Upper lobe of left lung (tissue), 6 donors: ENCODE results near the gene COG4. TPM values are rescaled to one million over a fixed set of nuclear protein-coding genes. Genes with fewer than 3 reads are reported as not detected.

Experiments
- ATAC-seq, 2 donors: fragments of 200-7000 bp; cut with Tn5 transposase; one replicate each; pipeline ENCODE4 v1.9.1; 2022; ENCODE audit warnings: mild to moderate bottlenecking in 2 of 2, moderate library complexity in 2 of 2; ENCODE audit not compliant: low FRiP score in 2 of 2
- DNase-seq, 2 donors: peaks; one replicate each; pipeline ENCODE4 v3.0.0-alpha.2; 2019 to 2020
- H3K27ac ChIP-seq, 4 donors: fragments of 200-600 bp; sonication (generic); one replicate each; pipeline ENCODE4 v1.5.1; 2016 to 2019
- H3K27me3 ChIP-seq, 4 donors: fragments of 200-600 bp; sonication (generic); one replicate each; pipeline ENCODE4 v1.5.1; 2017 to 2019
- H3K36me3 ChIP-seq, 4 donors: fragments of 200-600 bp; sonication (generic); one replicate each; pipeline ENCODE4 v1.5.1; 2016 to 2019
- H3K4me1 ChIP-seq, 4 donors: fragments of 200-600 bp; sonication (generic); one replicate each; pipeline ENCODE4 v1.5.1; 2018 to 2019
- H3K4me3 ChIP-seq, 4 donors: fragments of 200-600 bp; sonication (generic); one replicate each; pipeline ENCODE4 v1.5.1; 2017 to 2019; ENCODE audit warnings: mild to moderate bottlenecking in 2 of 4, moderate library complexity in 1 of 4
- H3K9me3 ChIP-seq, 4 donors: fragments of 200-600 bp; sonication (generic); one replicate each; pipeline ENCODE4 v1.5.1; 2018 to 2019
- CTCF ChIP-seq, 6 experiments: fragments of 450-650 bp in 4 of 6; fragments of 200-600 bp in 2 of 6; sonication (generic) in 2 of 6; IDR thresholded peaks; one replicate each; pipeline ENCODE4 v1.5.1; 2016 to 2019; ENCODE audit warnings: antibody characterized with exemption in 6 of 6
- EP300 ChIP-seq, 4 donors: sonication (generic); formaldehyde crosslinking; IDR thresholded peaks; one replicate each; pipeline ENCODE4 v1.5.1; 2017; ENCODE audit warnings: antibody characterized with exemption in 4 of 4, control low read depth in 2 of 4
- POLR2A ChIP-seq, 4 donors: fragments of 450-650 bp; IDR thresholded peaks; one replicate each; pipeline ENCODE4 v1.5.1; 2016 to 2017; ENCODE audit warnings: antibody characterized with exemption in 4 of 4, mild to moderate bottlenecking in 2 of 4
- POLR2AphosphoS5 ChIP-seq, 2 donors: sonication (generic); formaldehyde crosslinking; IDR thresholded peaks; one replicate each; pipeline ENCODE4 v1.5.1; 2017; ENCODE audit warnings: antibody characterized with exemption in 2 of 2
- WGBS, 2 donors: methylation state at CpG; one replicate each; pipeline ENCODE4 v1.1.5; 2017 to 2018; 5-methylcytosine and 5-hydroxymethylcytosine counted together
- total RNA-seq, 6 donors: library from RNA; depleted of rRNA in 4 of 6; stranded (reverse); fragments of >200 nt in 4 of 6; gene quantifications; one replicate each; pipeline versions ENCODE4 v1.1.0 to v1.2.1, GENCODE V29; 2016 to 2021
- donor health status: DM: no; HTN: no; CAD: no; lungs with moderate emphysema.
- donor health status: DM: no; HTN: yes; CAD: no; lungs with severe emphysema.

Gene COG4
- total RNA-seq, 6 donors from 2014 or later = 35.0 to 111 (median 59.6) TPM

- ATAC-seq = no peak
- Histone ChIP-seq H3K27me3 (no peaks in the 10 kb centered on the region), H3K4me1 (peaks cover 7 to 26% (median 16%) of the 10 kb centered on the region in 4 donors), H3K36me3 (peaks cover 12 to 84% (median 54%) of the 10 kb centered on the region in 4 donors), H3K9me3 (no peaks in the 10 kb centered on the region), H3K27ac (peak overlapping the region in 3 of 4 donors; percentile 30 to 46 (median 38)), H3K4me3 (no peak overlapping the region)
- no peak for DNase-seq
- WGBS, 2 donors = 75% methylated on average over 5 to 13 of the region's 13 CpGs
- TF ChIP-seq POLR2AphosphoS5 (IDR thresholded peaks at IDR 0.05) (no peak), POLR2A (IDR thresholded peaks at IDR 0.05) (no peak), CTCF (IDR thresholded peaks at IDR 0.05) (no peak), EP300 (IDR thresholded peaks at IDR 0.05) (no peak)
These were observed 46.9 kb downstream of the COG4 start for GRCh38 chr16:70476272-70477020.

- no peak overlapping the region for H3K27ac ChIP-seq
- no peak for ATAC-seq
- H3K9me3 ChIP-seq = no peaks in the 10 kb centered on the region
- peaks cover 7 to 78% (median 43%) of the 10 kb centered on the region in 4 donors for H3K36me3 ChIP-seq
- peak in 1 of 2 donors; percentile 70 for DNase-seq
- no peak overlapping the region for H3K4me3 ChIP-seq
- H3K4me1 ChIP-seq = peaks cover 7 to 25% (median 16%) of the 10 kb centered on the region in 4 donors
- no peaks in the 10 kb centered on the region for H3K27me3 ChIP-seq
- 81 to 95% methylated on average over 8 to 24 of the region's 24 CpGs for WGBS, 2 donors
- no peak for TF ChIP-seq EP300 (IDR thresholded peaks at IDR 0.05)
- TF ChIP-seq POLR2A (IDR thresholded peaks at IDR 0.05) = no peak
- TF ChIP-seq POLR2AphosphoS5 (IDR thresholded peaks at IDR 0.05) = no peak
- no peak for TF ChIP-seq CTCF (IDR thresholded peaks at IDR 0.05)
These were observed 48.1 kb downstream of the COG4 start for GRCh38 chr16:70475054-70475871.

GRCh38 chr16:70474320-70475053 is 48.9 kb downstream of the COG4 start:
- H3K4me3 ChIP-seq = no peak overlapping the region
- no peaks in the 10 kb centered on the region for H3K9me3 ChIP-seq
- DNase-seq (peak in 1 of 2 donors; percentile 75), ATAC-seq (no peak)
- TF ChIP-seq EP300 (IDR thresholded peaks at IDR 0.05) (no peak), POLR2A (IDR thresholded peaks at IDR 0.05) (no peak), POLR2AphosphoS5 (IDR thresholded peaks at IDR 0.05) (no peak), CTCF (IDR thresholded peaks at IDR 0.05) (no peak)
- peaks cover 7 to 71% (median 36%) of the 10 kb centered on the region in 4 donors for H3K36me3 ChIP-seq
- H3K4me1 ChIP-seq = peaks cover 5 to 18% (median 11%) of the 10 kb centered on the region in 4 donors
- 96 to 100% methylated on average over 1 to 19 of the region's 22 CpGs for WGBS, 2 donors
- H3K27me3 ChIP-seq = no peaks in the 10 kb centered on the region
- H3K27ac ChIP-seq = no peak overlapping the region

DNA sequence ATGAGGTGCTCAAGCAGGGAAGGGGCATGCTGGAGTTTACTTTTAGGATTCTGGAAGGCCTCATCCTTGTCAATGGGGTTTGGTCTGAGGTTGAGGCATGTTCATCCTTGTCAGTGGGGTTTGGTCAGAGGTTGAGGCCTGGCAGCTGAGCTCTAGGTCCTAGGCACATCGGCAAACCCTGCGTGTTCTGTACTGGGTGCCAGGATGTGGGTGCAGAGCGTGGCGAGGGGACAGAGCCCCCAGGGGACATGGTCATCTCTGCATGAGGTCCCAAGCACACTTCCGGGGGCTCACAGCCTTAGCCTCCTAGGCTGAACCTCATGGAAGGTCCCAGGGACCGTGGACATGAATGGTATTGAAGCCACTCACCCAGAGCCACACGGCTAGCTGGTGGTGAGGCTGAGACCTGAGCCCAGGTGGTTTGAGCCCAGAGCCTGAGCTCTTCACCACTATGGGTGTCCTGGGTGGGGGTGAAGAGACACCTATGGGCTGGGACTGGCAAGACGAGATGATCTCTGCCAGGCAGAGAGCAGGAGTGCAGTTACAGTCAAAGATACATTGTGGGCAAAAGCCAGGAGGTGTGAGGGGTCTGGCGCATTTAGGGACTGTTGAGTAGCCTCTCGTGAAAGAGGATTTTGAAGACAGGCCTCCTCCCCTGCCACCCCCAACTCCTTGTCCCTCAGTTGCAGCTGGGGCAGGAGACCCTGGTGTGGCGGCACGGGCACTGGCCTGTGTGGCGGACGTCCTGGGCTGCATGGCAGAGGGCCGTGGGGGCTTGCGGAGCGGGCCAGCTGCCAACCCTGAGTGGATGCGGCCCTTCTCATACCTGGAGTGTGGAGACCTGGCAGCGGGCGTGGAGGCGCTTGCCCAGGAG is 49.7 kb downstream of the COG4 start:
- H3K9me3 ChIP-seq = no peaks in the 10 kb centered on the region
- H3K4me3 ChIP-seq = no peak overlapping the region
- peak in 1 of 2 donors; percentile 81 for DNase-seq
- H3K4me1 ChIP-seq = peaks cover 0 to 10% (median 4%) of the 10 kb centered on the region in 4 donors
- H3K27ac ChIP-seq = no peak overlapping the region
- ATAC-seq = no peak
- peaks cover 7 to 63% (median 31%) of the 10 kb centered on the region in 4 donors for H3K36me3 ChIP-seq
- no peaks in the 10 kb centered on the region for H3K27me3 ChIP-seq
- TF ChIP-seq POLR2A (IDR thresholded peaks at IDR 0.05) (no peak), EP300 (IDR thresholded peaks at IDR 0.05) (no peak), CTCF (IDR thresholded peaks at IDR 0.05) (no peak), POLR2AphosphoS5 (IDR thresholded peaks at IDR 0.05) (no peak)
- WGBS, 2 donors = 91 to 97% methylated on average over 17 to 20 of the region's 21 CpGs
